Liver (tissue), 9 donors: ENCODE measurements around the gene CPNE8. TPM values are rescaled to one million over a fixed set of nuclear protein-coding genes. Genes with fewer than 3 reads are reported as not detected.

Experiments
- DNase-seq: peaks from one replicate; pipeline ENCODE4 v3.0.0-alpha.2; 2017; ENCODE audit warnings: low spot score
- H3K27ac ChIP-seq, 2 donors: one replicate each; pipeline ENCODE4 v1.7.0; 2013; ENCODE audit warnings: inconsistent platforms in 2 of 2, low read length in 2 of 2, control low read depth in 1 of 2, low read depth in 1 of 2, mild to moderate bottlenecking in 1 of 2
- H3K27me3 ChIP-seq, 4 donors: one replicate each; pipeline versions ENCODE4 v1.6.1 to v1.7.0; 2013; ENCODE audit warnings: low read length in 3 of 4, inconsistent platforms in 1 of 4, mild to moderate bottlenecking in 1 of 4, moderate library complexity in 1 of 4; ENCODE audit not compliant: control insufficient read depth in 4 of 4, insufficient read depth in 4 of 4
- H3K36me3 ChIP-seq, 4 donors: one replicate each; pipeline versions ENCODE4 v1.6.1 to v1.7.0; 2013; ENCODE audit warnings: low read length in 3 of 4, mild to moderate bottlenecking in 3 of 4, low read depth in 1 of 4, moderate library complexity in 1 of 4; ENCODE audit not compliant: control insufficient read depth in 4 of 4, insufficient read depth in 3 of 4
- H3K4me1 ChIP-seq, 4 donors: one replicate each; pipeline versions ENCODE4 v1.6.1 to v1.7.0; 2013; ENCODE audit warnings: low read length in 3 of 4, mild to moderate bottlenecking in 3 of 4, moderate library complexity in 1 of 4; ENCODE audit not compliant: control insufficient read depth in 4 of 4, insufficient read depth in 4 of 4
- H3K4me3 ChIP-seq, 3 donors: one replicate each; pipeline versions ENCODE4 v1.6.1 to v1.7.0; 2013; ENCODE audit warnings: low read length in 3 of 3, control low read depth in 1 of 3, low read depth in 1 of 3, mild to moderate bottlenecking in 1 of 3
- H3K9ac ChIP-seq, 2 donors: one replicate each; pipeline ENCODE4 v1.7.0; 2013; ENCODE audit warnings: low read length in 2 of 2, mild to moderate bottlenecking in 2 of 2, moderate library complexity in 2 of 2, control low read depth in 1 of 2, low read depth in 1 of 2
- H3K9me3 ChIP-seq, 4 donors: one replicate each; pipeline versions ENCODE4 v1.6.1 to v1.7.0; 2013; ENCODE audit warnings: low read length in 3 of 4; ENCODE audit not compliant: control insufficient read depth in 4 of 4
- ATF3 ChIP-seq: IDR thresholded peaks from 2 replicates; pipeline ENCODE4 v1.6.1; 2016; ENCODE audit warnings: antibody characterized with exemption
- CTCF ChIP-seq: fragments of 150-350 bp; IDR thresholded peaks from 2 replicates; pipeline ENCODE4 v1.5.1; 2017; ENCODE audit warnings: improper control_type of control experiment, low read depth, low read length; ENCODE audit not compliant: missing input control
- EGR1 ChIP-seq, 2 donors: IDR thresholded peaks; 2 replicates each; pipeline ENCODE4 v1.6.1; 2016 to 2018; ENCODE audit warnings: antibody characterized with exemption in 2 of 2, low read depth in 2 of 2
- FOXA1 ChIP-seq: IDR thresholded peaks from 2 replicates; pipeline ENCODE4 v1.6.1; 2016; ENCODE audit warnings: antibody characterized with exemption
- FOXA2 ChIP-seq: IDR thresholded peaks from 2 replicates; pipeline ENCODE4 v1.6.1; 2016; ENCODE audit warnings: antibody characterized with exemption
- GABPA ChIP-seq, 2 donors: IDR thresholded peaks in 1 of 2; conservative IDR thresholded peaks in 1 of 2; 2 replicates each; pipeline ENCODE4 v1.6.1; 2016; ENCODE audit warnings: antibody characterized with exemption in 2 of 2, mild to moderate bottlenecking in 1 of 2, moderate library complexity in 1 of 2
- HNF4A ChIP-seq, 2 donors: conservative IDR thresholded peaks; 2 replicates each; pipeline ENCODE4 v1.6.1; 2016; ENCODE audit warnings: antibody characterized with exemption in 2 of 2, mild to moderate bottlenecking in 2 of 2
- HNF4G ChIP-seq: IDR thresholded peaks from 2 replicates; pipeline ENCODE4 v1.6.1; 2016; ENCODE audit warnings: antibody characterized with exemption
- JUND ChIP-seq, 2 donors: IDR thresholded peaks; 2 replicates each; pipeline ENCODE4 v1.6.1; 2016; ENCODE audit warnings: antibody characterized with exemption in 2 of 2
- MAX ChIP-seq: IDR thresholded peaks from 2 replicates; pipeline ENCODE4 v1.6.1; 2016; ENCODE audit warnings: antibody characterized with exemption
- NR2F2 ChIP-seq: IDR thresholded peaks from 2 replicates; pipeline ENCODE4 v1.6.1; 2016; ENCODE audit warnings: antibody characterized with exemption
- RAD21 ChIP-seq, 2 donors: IDR thresholded peaks; 2 replicates each; pipeline ENCODE4 v1.6.1; 2016; ENCODE audit warnings: antibody characterized with exemption in 2 of 2, mild to moderate bottlenecking in 2 of 2
- RXRA ChIP-seq, 2 donors: IDR thresholded peaks; 2 replicates each; pipeline ENCODE4 v1.6.1; 2017 to 2018; ENCODE audit warnings: antibody characterized with exemption in 2 of 2, mild to moderate bottlenecking in 1 of 2
- SP1 ChIP-seq: IDR thresholded peaks from 2 replicates; pipeline ENCODE4 v1.6.1; 2018; ENCODE audit warnings: antibody characterized with exemption, mild to moderate bottlenecking
- TAF1 ChIP-seq: conservative IDR thresholded peaks from 2 replicates; pipeline ENCODE4 v1.6.1; 2016; ENCODE audit warnings: antibody characterized with exemption, mild to moderate bottlenecking
- YY1 ChIP-seq: IDR thresholded peaks from 2 replicates; pipeline ENCODE4 v1.6.1; 2016; ENCODE audit warnings: antibody characterized with exemption, mild to moderate bottlenecking
- ZBTB33 ChIP-seq: IDR thresholded peaks from 2 replicates; pipeline ENCODE4 v1.6.1; 2016; ENCODE audit warnings: antibody characterized with exemption
- WGBS: extraction: QIAGEN DNeasy Blood & Tissue Kit; methylation state at CpG from one replicate; pipeline ENCODE4 v1.1.7; 2013; 5-methylcytosine and 5-hydroxymethylcytosine counted together
- polyA plus RNA-seq, 2 donors: library from polyadenylated mRNA; stranded (reverse) in 1 of 2; unstranded in 1 of 2; fragments of 200-250 nt in 1 of 2; fragments of >200 nt in 1 of 2; fragmentation: Nextera tagmentation in 1 of 2; extraction: Ambion mirVana in 1 of 2; gene quantifications; one replicate each; pipeline versions ENCODE4 v1.2.1 to v1.2.3, GENCODE V29; 2013 to 2015
- total RNA-seq, 2 donors: library from RNA; depleted of rRNA; stranded (reverse); fragments of >200 nt; gene quantifications; one replicate each; pipeline ENCODE4 v1.2.3, GENCODE V29; 2014
- TF ChIP-seq, protein P1 (sequence below): IDR thresholded peaks from 2 replicates; pipeline ENCODE4 v1.6.1; 2016; ENCODE audit warnings: antibody characterized with exemption, mild to moderate bottlenecking
- donor health status: healthy.
- donor health status: healthy.
- donor health status: healthy.
- donor health status: healthy.
- donor health status: healthy.

CPNE8 gene
- total and polyA plus RNA-seq, 4 donors, result 4.2 to 27.4 (median 10.9) TPM

GRCh38 chr12:38880288-38880687, 25.1 kb downstream of the CPNE8 start (continued):
- TF ChIP-seq, protein P1, sequence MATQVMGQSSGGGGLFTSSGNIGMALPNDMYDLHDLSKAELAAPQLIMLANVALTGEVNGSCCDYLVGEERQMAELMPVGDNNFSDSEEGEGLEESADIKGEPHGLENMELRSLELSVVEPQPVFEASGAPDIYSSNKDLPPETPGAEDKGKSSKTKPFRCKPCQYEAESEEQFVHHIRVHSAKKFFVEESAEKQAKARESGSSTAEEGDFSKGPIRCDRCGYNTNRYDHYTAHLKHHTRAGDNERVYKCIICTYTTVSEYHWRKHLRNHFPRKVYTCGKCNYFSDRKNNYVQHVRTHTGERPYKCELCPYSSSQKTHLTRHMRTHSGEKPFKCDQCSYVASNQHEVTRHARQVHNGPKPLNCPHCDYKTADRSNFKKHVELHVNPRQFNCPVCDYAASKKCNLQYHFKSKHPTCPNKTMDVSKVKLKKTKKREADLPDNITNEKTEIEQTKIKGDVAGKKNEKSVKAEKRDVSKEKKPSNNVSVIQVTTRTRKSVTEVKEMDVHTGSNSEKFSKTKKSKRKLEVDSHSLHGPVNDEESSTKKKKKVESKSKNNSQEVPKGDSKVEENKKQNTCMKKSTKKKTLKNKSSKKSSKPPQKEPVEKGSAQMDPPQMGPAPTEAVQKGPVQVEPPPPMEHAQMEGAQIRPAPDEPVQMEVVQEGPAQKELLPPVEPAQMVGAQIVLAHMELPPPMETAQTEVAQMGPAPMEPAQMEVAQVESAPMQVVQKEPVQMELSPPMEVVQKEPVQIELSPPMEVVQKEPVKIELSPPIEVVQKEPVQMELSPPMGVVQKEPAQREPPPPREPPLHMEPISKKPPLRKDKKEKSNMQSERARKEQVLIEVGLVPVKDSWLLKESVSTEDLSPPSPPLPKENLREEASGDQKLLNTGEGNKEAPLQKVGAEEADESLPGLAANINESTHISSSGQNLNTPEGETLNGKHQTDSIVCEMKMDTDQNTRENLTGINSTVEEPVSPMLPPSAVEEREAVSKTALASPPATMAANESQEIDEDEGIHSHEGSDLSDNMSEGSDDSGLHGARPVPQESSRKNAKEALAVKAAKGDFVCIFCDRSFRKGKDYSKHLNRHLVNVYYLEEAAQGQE, result no peak
- TF ChIP-seq TAF1 (no peak), YY1 (peak; percentile 70)

GRCh38 chr12:38878986-38879385, 26.4 kb downstream of the CPNE8 start:
- 98% methylated on average over 4 of the region's 4 CpGs for WGBS
- Histone ChIP-seq H3K27me3 (no peaks in the 10 kb centered on the region), H3K36me3 (no peaks in the 10 kb centered on the region), H3K9me3 (peaks cover 0 to 4% (median 2%) of the 10 kb centered on the region in 4 donors), H3K4me1 (peaks cover 4 to 22% (median 14%) of the 10 kb centered on the region in 4 donors), H3K27ac (no peak overlapping the region), H3K4me3 (no peak overlapping the region), H3K9ac (no peak overlapping the region)
- TF ChIP-seq MAX (no peak), SP1 (no peak), FOXA1 (no peak), FOXA2 (no peak), GABPA (IDR thresholded peaks at IDR 0.05 in 1 of 2, conservative IDR thresholded peaks at IDR 0.05 in 1 of 2) (no peak), HNF4G (no peak), JUND (IDR thresholded peaks at IDR 0.05) (no peak), HNF4A (conservative IDR thresholded peaks at IDR 0.05) (no peak), ATF3 (no peak), YY1 (no peak), CTCF (no peak), TAF1 (no peak), NR2F2 (no peak), RXRA (IDR thresholded peaks at IDR 0.05) (no peak), RAD21 (IDR thresholded peaks at IDR 0.05) (no peak), ZBTB33 (no peak), EGR1 (IDR thresholded peaks at IDR 0.05; ENCODE audit: low read depth in 2 of 2) (no peak)
- TF ChIP-seq, protein P1, result no peak
- no peak for DNase-seq
